GM18520 (cell line): ENCODE results near the gene KCNQ1.

Experiments used
- ATAC-seq: cut with Tn5 transposase; IDR thresholded peaks from one replicate; pipeline ENCODE4 v1.9.1; 2021; ENCODE audit not compliant: unreplicated experiment

KCNQ1 gene

GRCh38 chr11:2410616-2411015 is 34.2 kb upstream of the KCNQ1 start:
- ATAC-seq: no peak

DNA sequence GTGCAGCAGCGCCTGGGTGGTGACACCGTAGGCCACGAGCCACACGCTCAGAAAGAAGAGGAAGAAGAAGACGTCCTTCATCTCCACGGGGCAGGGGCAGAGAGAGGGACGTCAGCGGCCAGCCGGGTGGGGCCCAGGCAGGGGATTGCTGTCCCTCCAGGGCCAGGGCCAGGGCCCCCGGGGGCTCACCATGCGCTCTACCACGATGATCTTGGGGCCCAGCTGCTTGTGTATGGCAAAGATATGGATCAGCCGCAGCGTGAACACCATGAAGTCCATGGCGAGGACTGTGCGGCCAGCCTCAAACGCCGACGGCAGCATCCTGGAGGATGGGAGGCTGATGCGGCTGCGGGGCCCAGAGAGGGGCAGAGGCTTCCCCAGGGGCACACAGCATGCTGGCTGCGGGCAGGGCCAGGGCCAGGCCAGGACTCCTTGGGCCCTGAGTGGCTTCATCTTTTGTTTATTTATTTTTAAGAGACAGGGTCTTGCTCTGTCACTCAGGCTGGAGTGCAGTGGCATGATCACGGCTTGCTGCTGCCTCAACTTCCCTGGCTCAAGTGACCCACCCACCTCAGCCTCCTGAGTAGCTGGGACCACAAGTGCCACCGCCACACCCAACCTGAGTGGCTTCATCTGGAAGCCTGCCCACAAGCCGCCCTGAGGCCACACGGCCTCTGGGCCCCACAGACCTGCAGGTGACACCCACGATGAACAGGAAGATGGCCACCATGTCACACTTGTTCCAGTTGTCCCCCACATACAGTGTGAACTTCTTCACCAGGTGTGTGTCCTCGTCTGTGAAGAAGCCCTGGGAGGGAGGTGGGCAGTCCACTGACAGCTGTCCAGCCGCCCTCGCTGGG is 33.1 kb upstream of the KCNQ1 start:
- ATAC-seq: no peak

DNA sequence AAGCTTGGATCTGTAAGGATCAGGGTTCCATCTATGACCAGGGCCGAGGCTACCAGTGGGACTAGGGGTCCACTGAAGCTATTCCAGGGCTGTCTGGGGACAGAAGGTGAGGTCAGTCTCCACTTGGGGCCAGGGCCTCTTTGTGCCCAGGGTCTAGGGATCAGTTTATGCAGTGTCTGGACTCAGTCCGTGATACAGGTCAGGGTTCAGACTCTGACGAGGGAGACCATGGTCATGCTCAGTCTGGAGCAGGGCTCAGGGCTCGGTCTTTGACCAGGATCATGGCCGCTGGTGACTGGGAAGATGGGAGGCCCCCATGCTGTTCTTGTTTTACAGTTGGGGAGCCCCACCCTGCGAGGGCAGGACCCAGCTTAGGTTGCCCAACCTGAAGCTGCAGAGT is 32.5 kb upstream of the KCNQ1 start:
- ATAC-seq: no peak

- no peak for ATAC-seq
These were observed 30.8 kb upstream of the KCNQ1 start for GRCh38 chr11:2413742-2414579.

GRCh38 chr11:2414616-2415015 is 30.2 kb upstream of the KCNQ1 start:
- ATAC-seq: no peak

- ATAC-seq: no peak
These were observed 29.6 kb upstream of the KCNQ1 start for GRCh38 chr11:2415171-2415570.

GRCh38 chr11:2415601-2416380 is 29.0 kb upstream of the KCNQ1 start:
- ATAC-seq: no peak

DNA sequence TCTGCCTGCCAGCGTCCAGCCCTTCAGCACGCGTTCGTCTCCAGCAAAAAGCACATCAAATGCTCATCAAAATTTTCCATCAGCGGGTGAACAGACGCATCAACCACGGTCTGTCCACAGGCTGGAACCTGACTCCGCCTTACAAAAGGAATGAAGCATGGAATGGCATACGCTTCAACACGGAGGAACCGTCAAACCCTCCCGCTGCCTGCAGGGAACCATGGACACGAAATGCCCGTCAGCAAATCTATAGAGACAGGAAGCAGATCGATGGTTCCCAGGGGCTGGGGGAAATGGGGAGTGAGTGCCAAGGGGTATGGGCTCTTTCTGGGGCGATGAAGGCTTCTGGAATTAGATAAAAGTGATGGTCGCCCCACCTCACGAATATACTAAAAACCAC is 28.0 kb upstream of the KCNQ1 start:
- no peak for ATAC-seq

GRCh38 chr11:2417856-2418692 is 26.7 kb upstream of the KCNQ1 start:
- no peak for ATAC-seq

DNA sequence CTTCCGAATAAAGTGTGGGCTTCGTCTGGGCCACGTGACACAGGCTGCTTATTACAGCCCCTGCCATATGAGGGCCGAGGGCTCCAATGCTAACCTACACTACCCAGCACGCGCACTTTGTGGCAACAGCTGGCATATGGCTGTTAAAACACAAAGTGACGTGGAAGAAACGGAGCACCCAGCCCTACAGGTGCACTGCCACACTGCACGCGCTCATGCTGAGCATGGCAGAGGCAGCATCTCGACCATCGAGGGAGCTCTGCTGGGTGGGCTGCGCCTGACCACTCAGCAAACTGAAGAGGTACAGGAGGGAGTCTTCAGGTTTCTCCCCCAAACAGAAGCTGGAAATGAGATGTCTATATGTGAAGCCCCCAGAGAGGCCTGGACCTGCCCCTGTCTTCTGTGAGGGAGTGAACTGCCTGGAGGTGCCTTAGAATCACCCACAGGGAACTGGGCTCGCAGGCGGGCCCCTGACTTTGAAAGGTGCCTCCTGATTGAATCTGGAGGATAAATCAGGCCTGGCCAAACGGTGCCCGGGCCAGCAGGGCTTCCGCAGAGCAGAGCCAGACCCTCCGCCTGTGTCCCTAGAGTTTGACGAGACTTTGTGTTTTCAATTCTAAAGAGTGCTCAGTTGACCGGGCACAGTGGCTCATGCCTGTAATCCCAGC is 26.0 kb upstream of the KCNQ1 start:
- no peak for ATAC-seq

DNA sequence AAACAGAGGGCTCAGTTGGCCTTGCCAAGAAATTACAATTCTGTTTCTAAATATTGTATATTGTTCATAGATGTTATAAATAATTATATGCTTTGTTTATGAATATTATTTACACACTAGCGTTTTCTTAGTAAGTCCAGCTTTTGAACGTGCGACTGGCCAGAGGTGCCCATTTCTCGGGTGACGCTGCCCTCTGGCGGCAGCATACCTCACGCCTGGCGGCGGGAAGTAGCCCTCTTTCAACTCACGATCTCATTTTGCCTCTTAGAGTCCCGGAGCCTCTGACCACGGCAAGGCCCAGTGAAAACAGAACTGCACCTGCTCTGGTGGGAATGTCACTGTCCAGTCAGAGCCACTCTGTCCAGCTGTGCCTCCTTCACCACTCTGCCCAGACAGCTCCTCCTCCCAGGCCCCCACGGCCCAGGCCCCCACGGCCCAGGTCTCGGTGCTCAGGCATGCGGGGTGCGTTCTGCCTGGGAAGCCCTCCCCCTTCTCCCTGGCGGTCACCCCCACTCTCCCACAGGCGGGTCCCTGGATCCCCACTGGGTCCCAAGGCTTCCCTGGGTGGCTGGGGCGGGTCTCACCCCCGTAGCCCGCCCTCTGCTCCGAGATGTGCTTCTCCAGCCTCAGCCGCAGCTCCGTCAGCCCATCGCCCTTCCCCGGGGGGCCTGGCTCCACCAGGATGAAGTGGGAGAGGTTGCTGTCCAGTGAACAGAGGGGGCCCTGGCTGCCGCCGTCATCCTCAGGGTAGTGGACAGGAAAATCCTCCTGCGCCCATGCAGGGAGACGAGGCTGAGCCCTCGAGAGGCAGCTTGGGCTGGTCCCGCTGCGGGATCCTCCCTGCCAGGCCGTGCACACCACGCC is 24.9 kb upstream of the KCNQ1 start:
- no peak for ATAC-seq

GRCh38 chr11:2420502-2421225 is 24.1 kb upstream of the KCNQ1 start:
- ATAC-seq: no peak

DNA sequence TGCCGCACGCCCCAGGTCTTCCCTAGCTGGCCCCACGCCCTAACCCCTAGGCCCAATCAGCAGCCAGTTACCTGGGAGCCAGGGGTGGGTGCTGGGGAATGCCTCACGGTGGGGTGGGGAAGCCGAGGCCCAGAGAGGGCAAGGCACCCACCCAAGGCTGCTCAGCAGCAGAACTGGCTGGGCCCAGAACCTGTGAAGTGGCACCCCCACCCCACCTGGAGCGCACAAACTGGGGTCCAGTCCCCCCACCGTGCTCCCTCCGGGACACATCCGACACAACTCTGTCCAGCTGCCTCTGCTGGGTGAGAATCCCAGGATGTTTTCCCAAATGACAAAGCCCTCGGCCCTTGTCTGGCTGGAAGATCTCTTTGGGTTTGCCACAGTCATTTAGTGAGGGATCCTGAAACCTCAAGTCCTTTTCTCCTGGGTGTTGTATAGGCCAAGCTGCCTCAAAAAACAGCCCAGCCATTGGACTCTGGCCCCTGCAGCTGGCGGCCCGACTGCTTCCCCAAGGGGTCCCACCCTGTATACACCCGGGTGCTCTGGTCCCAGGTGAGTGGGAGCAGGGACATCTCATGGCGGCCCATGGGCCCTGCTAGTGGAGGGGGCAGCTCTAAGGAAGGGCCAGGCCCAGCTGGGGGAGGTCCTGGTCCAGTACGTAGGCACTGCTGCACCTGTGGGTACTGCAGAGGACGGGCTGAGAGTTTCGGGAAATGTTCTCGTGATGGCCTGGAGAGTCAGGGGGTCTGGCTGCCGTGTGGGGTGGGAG is 23.4 kb upstream of the KCNQ1 start:
- ATAC-seq: no peak

- ATAC-seq: no peak
These were observed 22.8 kb upstream of the KCNQ1 start for GRCh38 chr11:2421996-2422395.

- ATAC-seq: no peak
These were observed 22.2 kb upstream of the KCNQ1 start for GRCh38 chr11:2422461-2423156.

- no peak for ATAC-seq
These were observed 21.4 kb upstream of the KCNQ1 start for GRCh38 chr11:2423157-2424025.
